A172 (cell line): Measurements from ENCODE around the gene NGEF. TPM values are rescaled to one million over a fixed set of nuclear protein-coding genes. Genes with fewer than 3 reads are reported as not detected.

Source experiments
- DNase-seq: peaks from one replicate; pipeline ENCODE4 v3.0.0-alpha.2; 2015; ENCODE audit warnings: low spot score
- total RNA-seq: library from RNA; depleted of rRNA; stranded (reverse); fragments of >200 nt; shearing (Covaris generic); gene quantifications from 2 replicates; pipeline ENCODE4 v1.2.3, GENCODE V29; 2014

NGEF gene
- total RNA-seq, 1 experiment from 2014 or later = 33.3 TPM

DNA sequence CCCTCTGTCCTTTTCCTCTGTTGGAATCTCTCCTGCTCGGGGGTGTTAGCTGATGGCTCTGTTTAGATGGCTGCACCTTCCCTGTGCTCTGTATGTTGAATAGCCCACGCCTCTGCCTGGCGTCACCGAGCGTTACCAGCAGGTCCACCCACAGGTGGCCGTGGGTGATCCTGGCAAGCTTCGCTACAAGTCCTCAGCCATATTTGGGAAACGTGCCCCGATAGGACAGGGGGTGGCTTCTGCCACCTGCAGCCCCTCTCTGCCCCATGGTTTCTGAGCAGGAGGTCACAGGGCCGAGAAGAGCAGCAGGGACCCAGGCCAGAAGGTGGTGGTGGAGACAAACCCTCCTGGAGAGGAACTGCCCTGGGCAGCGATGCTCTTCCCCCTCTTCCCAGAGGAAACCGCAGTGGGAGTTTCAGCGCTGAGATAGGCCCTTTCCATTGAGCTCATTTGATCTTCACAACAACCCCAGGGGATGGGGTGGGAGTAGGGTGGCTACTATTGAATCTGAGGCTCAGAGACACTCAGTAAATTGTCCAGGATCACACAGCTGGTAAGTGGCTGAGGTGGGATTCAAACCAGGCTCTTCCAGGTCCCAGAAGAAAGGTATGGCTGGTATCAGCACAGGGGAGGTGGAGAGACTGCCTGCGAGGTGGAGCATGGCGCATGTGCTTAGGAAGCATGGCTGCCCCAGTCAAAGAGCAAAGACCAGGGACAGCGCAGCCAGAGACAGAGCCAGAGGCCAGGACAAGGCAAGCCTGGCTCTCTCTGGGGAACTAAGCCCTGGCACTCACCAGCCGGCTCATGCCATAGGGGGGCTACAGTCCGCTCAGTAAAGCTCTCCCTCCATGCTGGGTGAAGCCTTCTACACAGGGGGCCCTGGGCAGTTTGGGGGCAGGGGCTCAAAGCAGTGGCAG is 15.0 kb downstream of the NGEF start:
- no peak for DNase-seq

DNA sequence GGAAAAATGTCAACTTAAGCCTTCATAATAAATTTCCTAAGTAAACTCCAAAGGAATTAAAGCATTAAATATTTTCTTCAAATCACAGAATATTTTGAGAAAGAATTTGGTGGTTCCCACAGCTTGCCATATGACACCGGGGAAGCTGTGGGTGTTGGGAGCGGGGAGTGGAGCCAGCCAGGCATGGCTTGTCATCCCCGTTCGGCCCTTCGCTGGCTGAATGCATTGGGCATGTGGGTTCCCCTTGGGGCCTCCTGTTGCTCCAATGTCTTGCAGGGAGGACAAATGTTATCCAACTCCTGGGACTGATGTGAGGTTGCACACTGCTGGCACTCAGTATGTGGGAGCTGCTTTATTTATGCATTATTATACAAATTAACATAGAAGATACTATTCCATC is 18.6 kb downstream of the NGEF start:
- DNase-seq = no peak

DNA sequence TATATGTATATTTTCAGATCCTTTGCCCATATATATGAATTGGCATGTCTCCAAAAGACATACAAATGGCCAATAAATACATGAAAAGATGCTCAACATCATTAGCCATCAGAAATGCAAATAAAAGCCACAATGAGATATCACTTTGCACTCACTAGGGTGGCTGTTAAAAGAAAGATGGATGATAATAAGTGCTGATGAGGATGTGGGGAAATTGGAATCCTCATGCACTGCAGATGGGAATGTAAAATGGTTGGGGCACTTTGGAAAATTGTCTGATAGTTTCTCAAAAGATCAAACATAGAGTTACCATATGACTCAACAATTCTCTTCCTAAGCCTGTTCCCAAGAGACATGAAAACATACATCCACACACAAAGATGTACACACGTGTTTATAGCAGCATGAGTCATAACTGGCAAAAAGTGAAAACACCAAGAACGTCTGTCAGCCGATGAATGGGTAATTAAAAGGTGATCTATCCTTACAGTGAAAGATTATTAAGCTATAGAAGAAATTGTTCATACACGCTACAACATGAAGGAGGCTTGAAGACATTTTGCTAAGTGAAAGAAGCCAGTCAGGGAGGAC is 19.7 kb downstream of the NGEF start:
- no peak for DNase-seq

DNA sequence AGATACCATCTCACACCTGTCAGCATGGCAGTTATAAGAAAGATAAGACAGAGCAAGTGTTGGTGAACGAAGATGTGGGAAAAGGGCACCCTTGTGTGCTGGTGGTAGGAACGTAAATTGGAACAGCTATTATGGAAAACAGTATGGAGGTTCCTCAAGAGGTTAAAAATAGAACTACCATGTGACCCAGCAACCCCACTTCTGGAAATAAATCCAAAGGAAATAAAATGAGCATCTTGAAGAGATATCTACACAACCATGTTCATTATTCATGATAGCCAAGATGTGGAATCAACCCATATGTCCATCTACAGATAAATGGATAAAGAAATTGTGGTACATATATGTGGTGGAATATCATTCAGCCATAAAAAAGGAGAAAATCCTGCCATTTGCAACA is 26.9 kb downstream of the NGEF start:
- no peak for DNase-seq

DNA sequence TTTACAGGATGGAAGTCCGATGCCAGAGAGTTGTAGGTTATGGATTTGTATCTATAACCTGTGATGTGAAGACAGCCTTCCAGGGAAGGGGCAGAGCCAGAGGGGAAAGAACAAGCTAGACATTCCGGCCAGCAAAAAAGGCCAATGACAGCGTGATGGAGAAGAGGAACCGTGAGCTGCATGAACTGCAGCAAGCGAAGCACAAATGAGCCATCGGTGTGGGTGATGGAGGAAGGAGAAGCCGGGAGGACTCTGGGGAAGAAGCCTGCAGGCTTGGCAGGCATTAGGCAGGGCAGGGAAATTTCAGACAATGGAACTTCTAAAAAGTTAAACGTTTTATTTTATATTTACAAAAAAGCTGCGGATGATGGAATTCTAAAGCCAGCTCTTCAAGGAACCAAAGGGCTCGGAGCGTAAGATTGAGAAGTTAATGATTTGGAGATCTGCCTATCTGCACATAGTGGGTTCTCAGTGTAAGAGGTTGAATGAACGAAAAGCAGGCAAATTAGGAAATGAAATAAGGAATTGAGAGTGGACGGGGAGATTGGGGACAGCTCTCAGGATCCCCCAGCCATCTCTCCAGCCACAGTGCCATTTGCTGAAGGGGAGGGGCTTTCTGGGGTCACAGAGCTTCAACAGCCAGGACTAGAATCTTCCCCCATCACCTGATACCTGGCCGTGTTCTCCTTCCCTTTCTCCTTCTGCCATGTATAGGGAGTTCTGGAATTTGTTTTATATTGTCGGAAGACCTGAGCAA is 28.4 kb downstream of the NGEF start:
- no peak for DNase-seq

DNA sequence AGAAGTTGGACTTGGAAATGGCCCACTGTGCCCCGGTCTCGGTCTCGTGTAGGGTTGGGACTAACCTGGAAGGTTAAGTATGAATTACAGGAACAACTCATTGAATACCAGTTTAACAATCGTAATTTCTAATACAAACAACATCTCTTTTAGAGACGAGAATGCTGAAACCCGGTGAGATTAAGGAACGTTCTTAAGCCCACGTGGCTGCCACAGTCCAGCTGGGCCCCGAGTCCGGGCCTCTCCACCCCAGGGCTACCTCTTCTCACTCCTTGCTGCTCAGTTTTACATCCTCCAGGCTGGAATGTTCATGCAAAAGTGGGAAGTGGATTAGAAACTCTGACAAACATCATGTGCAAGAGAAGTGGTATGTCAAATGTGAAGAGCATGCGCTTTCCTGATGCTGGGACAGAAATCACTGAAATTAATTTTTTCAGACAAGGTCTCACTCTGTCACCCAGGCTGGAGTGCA is 29.4 kb downstream of the NGEF start:
- no peak for DNase-seq

DNA sequence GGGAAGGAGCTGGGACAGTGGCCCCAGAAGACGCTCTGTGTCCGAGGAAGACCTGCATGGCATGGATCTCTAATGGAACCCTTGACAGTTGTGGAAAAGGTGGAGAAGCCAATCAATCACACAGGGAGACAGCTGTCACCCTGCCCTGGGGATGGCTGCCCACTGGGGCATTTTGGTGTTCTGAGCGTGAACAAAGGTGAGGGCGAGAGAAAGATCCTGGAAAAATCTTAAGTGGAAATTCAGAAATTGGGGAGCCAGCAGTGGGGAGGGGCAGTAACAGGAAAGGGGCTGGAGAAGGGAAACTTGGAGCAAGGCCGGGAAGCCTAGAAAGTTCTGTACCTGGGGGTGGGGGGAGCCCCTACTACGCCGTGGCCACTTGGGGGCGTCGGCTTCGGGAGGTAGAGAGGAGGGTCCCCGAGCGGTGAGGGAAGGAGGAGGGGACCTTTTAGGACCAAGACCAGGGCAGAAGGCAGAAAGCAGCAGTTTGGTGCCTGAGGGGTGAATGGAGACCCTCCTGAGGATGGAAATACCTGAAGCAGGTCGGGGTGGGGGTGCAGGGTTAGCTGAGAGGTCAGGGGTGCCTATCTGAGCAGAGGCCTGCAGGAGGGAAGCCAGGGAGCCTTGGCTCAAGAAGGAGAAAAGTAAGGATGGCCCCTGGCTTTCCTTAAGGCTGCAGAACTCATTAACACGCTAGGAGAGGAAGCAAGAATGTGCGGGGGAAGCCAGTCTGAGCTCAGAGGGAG is 30.0 kb downstream of the NGEF start:
- no peak for DNase-seq

DNA sequence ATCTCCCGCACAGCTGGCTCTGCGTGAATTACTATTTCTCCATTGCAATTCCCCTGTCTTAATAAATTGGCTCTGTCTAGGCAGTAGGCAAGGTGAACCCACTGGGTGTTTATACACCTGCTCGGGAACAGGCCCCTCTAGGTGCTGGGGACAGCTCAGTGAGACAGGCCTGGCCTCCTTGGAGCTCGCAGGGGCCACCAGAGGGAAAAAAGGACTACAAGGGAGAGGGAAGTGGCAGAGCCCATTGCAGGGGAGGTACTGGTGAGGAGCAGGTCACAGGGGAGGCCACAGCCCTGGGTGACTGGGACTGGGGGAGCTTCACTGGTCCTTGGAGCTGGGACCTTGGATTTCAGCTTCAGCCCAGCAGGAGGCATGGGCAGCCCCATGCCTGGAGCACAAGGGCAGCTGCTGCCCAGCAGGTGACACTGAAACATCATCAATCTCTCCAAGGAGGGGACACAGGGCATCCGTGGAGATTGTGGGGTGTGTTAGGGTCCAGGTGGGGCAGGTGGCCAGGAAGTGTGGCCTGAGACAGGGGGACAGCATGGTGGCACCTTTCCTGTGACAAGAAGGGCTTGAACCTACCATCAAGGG is 31.2 kb downstream of the NGEF start:
- DNase-seq = no peak

DNA sequence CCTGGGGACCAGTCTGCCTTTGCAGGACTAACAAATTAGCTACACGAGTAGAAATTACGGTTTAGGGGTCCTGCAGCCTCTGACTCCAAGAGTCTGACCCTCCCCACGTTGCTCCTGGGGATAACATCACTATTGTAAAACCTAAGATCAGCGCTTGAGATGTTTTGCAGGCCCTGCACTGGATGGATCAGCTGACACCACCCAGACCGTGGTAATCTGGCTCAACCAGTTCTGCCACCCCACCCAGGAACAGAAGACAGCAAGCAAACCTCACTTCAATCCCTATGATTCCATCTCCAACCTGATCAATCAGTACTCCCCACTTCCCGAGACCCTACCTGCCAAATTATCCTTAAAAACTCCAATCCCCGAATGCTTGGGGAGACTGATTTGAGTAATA is 31.7 kb downstream of the NGEF start:
- DNase-seq = no peak

DNA sequence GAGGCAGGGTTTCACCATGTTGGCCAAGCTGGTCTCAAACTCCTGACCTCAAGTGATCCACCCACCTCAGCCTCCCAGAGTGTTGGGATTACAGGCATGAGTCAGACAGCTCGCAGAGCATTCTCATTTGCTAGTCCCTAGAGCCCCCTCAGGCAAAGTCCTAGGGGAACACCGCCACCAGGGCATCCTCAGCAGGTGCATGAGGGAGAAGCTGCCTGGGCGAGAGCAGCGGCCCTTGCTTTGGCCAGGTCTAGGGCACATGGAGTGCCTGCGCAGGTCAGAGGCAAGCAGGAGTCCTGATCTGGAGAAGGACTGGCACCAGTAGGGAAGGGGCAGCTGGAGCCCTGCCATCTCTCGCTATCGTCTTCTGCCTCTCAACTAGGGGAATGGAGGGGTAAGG is 32.4 kb downstream of the NGEF start:
- DNase-seq = peak; percentile 55

DNA sequence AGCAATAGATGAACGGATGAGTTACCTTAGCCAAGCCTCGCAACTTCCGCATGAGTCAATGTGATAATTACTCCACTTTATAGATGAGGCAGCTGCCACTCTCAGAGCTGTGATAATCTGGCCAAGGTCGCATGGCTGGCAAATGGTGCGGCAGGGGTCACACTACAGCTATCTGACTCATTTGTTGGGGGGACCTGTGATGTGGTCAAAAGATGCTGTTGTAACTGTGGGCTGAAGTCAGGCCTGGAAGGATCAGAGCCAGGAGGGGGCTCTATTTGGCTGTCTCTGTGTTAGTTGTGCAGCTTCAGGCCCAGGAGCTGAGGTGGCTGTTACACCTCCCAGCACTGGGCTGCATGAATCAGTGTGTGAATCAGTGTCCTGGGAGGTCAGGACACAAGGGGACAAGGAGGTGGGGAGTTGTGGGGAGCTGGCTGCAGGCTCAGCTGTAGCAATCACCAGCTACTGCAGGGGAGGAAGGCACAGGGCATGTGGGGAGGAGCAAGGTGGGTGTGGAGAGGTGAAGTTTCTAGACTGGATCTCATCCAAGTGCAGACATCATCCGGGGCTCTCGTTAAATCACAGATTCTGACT is 33.1 kb downstream of the NGEF start:
- peak; percentile 94 for DNase-seq

DNA sequence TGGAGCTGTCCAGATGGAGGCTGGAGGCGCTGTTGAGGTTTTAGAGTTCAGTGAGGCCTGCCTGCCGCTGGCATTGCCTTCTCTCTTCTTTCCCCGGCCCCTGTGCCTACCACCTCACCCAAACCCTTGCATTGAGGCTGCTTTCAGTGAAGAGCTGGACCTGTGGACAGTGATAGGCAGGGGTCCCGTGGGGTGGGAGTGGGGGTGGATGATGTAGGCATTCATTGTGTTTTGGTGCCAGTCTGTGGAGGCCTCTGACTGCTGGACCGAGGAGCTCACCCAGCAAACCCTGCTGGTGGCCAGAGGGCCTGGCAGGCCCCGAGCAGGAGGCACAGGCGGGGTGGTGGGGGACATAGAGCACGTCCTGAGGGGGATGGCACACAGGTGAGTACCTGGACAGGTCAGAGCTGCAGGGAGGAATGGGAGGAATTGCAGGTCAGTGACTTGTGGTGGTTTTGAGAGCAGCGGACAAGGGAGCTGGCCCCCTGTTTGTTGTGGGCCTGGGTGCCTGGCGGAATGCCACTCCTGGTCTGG is 35.6 kb downstream of the NGEF start:
- no peak for DNase-seq

DNA sequence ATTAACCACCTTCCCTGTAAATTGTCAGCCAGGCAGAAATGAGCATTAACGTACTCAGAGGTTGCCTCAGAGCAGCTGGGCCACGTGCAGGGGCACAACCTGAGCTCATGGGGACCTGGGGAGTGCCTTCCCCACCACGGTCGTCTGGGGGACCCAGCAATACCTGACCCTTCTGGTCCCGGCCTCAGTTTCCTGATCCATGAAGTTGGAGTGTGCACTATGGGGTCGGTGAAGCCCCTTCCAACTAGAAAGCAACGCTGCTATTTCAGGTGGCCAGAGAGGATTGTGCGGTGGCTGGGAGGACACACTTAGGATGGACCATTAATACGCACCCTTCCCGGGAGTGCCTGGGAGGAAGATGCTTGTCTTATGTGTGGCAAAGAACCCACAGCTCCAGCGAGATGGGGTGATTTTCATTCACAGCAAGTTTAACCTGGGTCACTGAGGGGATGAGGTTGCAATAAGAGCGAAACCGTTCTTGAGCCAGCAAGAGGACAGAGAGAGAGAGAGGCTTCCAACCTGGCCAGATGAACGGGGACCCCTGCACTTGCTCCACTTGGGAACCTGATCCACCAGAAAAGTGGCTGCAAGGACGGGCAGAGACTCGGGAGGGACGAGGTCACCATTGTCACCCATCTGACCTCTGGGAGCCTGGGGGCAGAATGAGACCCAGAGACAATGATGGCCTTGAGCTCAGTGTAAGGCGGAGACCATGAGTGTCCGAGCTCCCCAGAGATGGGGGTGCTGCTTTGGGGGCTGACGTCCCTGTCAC is 36.2 kb downstream of the NGEF start:
- no peak for DNase-seq

DNA sequence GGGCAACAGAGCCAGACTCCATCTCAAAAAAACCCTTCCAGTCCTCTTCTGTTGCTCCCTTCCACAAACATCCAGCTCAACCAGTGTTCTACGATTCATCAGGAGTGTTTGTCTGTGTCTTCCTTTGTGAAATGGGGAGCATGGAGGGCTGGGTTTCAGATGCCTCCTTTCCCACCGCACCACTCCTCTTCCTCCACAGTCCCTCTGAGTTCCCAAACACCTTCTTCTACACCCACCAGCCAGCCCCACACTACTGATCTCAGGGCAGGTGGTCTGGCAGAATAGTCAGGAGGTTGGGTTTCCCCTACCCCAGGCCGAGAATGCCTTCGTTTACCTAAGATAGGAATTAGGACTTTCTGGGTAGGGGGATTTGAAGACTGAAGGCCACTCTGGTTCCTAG is 36.9 kb downstream of the NGEF start:
- no peak for DNase-seq

DNA sequence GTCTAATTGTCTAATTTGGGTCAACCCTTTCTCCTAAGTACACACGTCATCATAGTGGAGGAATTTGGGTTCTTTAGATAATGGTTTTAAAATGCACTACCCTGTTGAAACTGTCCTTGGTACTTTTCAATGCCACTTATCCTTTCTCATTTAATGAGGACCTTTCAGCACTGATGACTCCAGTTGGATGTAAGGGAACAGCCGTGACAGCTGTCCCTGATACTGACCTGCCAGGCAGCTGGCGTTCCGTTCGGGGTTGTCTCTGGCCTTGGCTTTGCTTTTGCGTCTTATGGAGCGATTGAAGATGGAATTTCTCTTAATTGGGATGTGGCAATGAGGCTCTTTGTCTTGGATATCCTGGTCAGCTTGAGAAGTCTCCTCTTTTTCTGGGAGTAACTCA is 38.7 kb downstream of the NGEF start:
- DNase-seq = no peak

DNA sequence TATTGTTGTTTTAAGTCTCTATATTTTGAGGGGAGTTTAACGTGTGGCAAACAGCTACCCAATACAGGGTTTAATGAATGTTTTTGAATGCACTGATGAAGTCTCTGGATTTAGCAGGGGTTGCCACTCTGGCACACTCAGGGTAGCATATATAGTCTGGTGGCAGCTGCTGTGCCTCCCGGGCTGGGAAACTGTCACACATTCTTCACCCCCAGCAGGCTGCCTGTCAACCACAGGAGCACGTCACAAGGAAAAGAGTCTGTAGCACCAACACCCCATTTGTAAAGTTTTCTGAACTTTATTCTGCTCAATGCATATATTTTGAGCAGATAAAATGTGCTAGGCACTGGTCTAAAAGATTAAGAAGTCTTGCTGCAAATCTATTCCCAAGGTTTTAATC is 39.3 kb downstream of the NGEF start:
- no peak for DNase-seq

DNA sequence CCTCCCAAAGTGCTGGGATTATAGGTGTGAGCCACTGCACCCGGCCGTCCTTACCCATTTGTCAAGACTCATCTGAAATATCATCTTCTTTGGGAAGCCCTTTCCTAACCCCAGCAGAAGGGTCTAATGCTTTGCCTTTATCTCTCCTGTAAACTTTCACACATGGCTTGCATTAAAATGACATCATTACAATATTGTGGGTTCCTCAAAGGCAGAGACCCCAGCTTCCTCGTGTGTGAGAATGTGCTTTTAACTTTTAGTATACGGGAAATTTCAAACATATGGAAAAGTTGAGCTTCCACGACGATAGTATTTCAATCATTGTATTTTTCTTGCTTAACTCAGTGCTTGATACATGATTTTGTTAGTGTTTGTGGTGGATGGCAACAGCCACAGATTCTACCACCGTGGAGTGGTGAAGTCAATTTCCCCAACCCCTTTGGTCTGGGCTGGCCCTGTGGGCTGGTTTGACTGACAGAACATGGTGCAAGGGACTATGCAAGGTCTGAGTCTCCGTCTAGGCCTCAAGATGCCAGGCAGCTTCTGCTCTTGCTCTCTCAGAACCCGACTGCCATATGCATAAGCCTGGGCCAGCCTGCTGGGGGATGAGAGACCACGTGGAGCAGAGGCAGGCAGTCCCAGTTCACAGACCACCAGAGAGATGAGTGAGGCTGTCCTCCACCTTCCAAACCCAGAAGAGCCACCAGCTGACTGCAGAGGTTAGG is 39.9 kb downstream of the NGEF start:
- no peak for DNase-seq

DNA sequence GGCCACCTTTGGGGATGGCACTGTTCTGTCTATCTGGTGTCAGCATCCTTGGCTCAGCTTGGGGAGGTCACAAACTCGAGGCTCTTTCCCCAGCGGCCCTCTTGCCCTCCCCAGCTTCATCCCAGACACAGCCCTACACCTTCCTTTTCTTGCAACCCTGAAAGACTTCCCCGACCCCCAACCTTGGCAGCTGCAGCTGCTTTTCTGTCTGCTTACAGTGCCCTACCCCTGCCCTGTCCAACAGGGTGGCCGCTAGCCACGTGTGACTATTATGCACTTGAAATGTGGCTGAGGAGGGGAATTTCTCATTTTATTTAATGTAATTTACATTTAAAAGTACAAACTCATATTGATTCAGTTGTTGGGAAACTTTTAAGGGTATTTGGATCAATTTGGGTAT is 41.3 kb downstream of the NGEF start:
- no peak for DNase-seq

DNA sequence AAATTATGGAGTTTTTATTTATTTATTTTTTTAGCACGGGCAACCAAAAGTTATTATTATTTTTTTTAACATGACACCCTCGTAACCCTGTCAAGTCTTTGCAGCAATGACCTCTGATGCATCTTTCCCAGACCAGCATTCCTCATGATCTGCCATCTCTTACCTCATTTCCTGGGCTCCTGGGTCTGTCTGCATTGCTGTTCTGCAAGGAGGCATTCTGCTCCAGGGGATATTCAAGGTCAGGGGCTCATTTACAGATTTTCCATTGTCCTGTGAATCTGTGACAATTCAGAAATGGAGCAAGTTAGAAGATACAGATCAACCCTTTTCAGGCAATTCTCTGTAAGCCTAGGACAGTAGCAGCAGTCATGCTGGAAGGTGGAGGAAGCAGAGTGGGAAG is 43.0 kb downstream of the NGEF start:
- peak; percentile 14 for DNase-seq
